Activated naive CD8-positive, alpha-beta T cell treated with anti-CD3 and anti-CD28 coated beads, Interleukin-2, amount 50 U/mL, for 16 hours (primary cell): Measurements from ENCODE around the gene CAMTA1.

Source experiments
- DNase-seq: peaks from one replicate; pipeline ENCODE4 v3.0.0-alpha.2; 2020; ENCODE audit warnings: low read depth, low spot score

Gene CAMTA1

DNA sequence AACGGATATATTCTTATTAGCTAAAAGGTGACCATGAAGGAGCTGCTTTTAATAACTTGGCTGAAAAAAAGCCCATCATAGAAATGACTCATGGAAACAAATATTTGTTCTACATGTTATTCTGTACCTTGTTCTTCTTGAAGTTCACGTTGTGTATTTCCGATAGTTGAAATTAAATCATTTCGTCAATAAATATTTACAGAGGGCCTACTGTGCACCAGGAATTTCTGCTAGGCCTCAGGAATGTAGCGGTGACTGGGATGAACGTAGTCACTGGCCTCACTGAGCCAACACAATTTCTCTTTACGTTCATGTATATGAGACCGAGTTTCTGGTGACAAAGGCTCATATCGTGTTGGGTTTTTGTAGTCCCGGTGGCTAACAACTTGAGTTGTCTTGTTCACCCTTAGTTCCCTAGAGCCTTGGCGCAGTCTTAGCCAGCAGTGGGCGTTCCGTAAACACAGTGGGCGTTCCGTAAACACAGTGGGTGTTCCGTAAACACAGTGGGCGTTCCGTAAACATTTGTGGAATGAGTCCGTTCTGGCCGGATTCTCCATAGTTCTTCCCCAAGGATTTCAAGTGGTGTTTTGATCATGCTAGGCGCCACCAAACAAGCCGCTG is 932.6 kb downstream of the CAMTA1 start:
- DNase-seq: no peak

GRCh38 chr1:7719468-7720094 is 934.3 kb downstream of the CAMTA1 start:
- DNase-seq: no peak

DNA sequence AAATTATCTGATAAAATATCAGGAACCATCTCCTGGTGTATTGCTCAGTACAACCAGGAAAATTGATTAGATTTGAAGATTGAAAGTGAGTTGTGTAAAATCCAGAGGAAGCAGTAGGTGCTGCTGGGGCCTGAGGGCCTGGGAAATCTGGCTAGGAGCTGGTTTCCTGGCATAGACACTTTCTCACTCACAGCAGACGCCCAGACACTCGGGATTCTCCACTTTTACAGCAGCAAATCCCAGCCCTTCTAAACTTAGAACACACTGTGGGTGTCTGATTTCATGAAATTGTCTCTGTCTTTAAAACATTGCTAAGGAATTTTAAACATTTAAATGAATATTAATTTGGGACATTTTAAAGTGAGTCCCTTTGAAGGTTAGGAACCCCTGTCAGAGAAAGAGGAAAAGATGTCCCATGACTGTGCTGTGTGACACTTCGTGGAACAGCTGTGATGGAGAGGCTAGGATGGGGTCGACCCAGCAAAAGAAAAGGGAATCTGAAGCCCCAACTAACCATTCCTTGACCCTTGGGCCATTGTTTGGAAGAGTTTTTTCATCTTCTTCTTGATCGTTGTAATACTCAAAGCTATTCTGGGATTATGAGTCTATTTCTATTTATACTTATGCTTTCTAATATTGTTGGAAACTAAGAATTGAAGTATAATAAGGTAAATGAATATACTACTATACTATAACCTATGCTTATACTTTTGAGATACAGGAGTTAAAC is 936.9 kb downstream of the CAMTA1 start:
- no peak for DNase-seq

- no peak for DNase-seq
These were observed 937.4 kb downstream of the CAMTA1 start for GRCh38 chr1:7722670-7723012.

DNA sequence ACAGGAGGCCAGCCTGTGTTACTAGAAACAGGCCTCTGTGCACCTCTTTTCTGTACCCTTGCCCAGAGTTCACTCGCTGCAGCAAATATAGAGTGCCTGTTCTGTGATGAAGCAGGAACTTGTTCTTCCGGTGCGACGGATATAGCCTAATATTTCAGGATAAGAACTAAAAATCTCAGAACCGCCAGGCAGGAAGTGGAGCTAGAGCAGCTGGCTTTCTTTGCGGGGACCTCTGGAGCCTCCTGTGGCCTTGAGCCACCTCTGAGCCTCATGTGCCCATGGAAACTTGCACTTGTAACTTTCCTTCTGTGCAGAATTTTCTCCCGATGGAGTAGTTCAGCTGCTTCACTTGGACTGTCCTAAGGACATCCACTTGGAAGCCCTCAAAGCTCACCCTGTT is 941.4 kb downstream of the CAMTA1 start:
- DNase-seq: no peak

GRCh38 chr1:7727809-7728471 is 942.7 kb downstream of the CAMTA1 start:
- DNase-seq: no peak

GRCh38 chr1:7729761-7730160 is 944.5 kb downstream of the CAMTA1 start:
- no peak for DNase-seq

- no peak for DNase-seq
These were observed 947.1 kb downstream of the CAMTA1 start for GRCh38 chr1:7732331-7732730.

GRCh38 chr1:7733276-7733675 is 948.0 kb downstream of the CAMTA1 start:
- DNase-seq: no peak

DNA sequence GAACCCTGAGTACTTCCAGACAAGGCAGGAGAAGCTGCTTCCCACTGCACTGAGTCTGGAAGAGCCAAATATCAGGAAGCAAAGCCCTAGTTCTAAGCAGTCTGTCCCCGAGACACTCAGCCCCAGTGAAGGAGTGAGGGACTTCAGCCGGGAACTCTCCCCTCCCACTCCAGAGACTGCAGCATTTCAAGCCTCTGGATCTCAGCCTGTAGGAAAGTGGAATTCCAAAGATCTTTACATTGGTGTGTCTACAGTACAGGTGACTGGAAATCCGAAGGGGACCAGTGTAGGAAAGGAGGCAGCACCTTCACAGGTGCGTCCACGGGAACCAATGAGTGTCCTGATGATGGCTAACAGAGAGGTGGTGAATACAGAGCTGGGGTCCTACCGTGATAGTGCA is 952.8 kb downstream of the CAMTA1 start:
- DNase-seq: no peak

DNA sequence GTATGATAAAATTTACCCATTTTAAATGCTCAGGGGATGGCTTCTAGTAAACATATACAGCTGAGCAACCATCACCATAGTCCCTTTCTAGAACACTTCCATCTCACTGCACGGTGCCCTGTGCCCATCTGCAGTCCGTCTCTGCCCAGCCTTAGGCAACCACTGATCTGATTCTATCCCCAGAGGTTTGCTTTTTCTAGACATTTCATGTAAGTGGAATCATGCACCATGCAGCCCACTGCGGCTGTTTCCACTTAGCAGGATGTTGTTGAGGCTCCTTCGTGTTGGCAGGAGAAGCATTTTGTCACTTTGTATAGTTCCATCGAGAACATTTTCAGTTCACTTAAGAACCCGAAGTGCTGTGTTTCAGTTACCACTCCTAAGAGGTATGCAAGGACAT is 958.1 kb downstream of the CAMTA1 start:
- no peak for DNase-seq

- DNase-seq: no peak
These were observed 959.6 kb downstream of the CAMTA1 start for GRCh38 chr1:7744882-7745281.

- DNase-seq: no peak
These were observed 960.5 kb downstream of the CAMTA1 start for GRCh38 chr1:7745783-7746182.

- DNase-seq: no peak
These were observed 962.4 kb downstream of the CAMTA1 start for GRCh38 chr1:7747605-7748004.

- no peak for DNase-seq
These were observed 963.9 kb downstream of the CAMTA1 start for GRCh38 chr1:7749126-7749525.

DNA sequence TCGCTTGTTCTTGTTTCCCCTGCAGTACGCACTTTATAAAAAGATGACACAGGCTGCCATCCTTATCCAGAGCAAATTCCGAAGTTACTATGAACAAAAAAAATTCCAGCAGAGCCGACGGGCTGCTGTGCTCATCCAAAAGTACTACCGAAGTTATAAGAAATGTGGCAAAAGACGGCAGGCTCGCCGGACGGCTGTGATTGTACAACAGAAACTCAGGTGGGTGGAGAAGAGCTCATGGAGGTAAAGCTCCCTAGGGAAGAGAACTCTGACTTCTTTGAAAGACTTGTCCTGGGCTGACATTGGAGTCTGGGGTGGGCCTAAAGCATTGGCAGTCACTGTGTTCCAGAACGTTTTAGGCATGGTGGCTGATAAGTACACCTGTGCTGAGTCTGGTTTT is 965.9 kb downstream of the CAMTA1 start:
- DNase-seq: no peak

DNA sequence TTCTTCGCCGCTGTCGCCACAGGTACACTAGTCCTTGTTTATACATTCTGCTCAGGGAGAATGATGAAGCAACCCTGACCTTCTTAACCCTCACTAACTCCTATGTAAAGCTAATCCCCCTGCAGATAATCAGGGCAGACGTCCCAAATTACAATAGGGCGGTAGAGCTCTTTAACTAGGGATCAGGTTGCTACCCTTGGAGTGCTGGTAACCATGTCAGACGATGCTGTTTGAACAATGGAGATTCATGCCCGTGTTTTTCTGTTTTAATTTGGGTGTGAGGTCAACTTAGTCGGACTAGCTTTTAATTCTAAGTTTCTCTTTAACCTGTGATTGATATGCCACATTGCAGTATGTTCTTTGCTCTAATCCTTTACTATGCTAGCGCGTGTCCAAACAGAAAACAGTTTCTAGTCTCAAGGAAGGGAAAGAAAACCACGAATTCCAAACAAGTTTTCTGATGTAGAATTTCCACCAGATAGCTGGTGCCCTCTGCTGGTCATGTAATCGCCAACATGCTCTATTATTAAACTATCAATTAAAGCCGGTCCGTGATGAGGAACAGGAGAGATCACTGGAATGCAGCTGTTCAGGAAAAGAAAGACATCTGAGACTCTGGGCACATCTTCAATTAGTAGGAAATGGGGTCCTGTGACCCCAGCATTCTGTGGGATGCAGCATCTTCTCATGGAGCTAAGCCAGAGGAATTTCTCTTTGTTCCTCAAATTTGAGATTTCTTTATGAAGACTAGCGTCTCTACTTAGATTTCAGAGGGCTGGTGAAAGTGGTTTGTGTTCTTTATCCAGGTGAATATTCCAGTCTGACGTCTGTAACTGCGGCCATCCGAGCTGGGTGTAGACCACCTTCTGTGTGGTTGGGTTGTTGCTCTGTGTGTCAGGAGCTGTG is 967.5 kb downstream of the CAMTA1 start:
- DNase-seq: no peak

DNA sequence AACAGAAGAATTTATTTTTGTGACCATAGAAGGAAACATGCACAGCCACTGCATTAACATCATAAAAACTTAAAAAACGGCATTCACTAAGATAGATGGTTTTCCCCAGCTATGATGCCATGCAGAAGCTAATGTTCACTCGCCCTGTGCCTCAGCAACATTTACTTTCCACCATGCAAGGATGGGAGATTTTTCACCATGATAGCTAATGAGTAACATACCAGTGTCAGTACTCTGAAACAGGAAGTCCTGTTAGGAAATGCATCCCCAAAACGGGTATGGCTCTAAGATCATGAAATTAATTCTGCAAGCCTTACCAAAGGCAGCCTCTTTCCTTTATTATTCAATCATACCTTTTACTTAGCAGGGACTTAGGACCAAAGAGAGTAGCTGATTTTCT is 968.4 kb downstream of the CAMTA1 start:
- DNase-seq: no peak

DNA sequence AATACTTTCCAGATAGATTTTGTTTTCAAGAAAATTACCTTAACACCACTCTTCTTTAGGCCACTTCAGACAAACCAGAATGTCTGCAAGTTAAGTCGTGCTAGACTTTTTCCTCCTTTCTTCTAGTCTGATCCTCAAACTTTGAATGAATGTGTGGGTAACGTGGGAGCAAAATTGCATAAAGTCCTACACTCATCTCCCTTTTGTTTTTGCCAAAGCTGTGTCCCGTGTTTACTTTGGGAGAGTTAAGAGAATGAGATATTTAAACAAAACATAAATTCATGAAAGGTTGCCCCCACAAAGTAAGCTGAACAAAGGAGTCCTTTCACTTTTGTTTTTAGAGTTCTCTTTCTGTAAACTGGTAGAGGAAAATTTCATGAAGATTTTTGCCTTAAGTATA is 969.0 kb downstream of the CAMTA1 start:
- DNase-seq: no peak

DNA sequence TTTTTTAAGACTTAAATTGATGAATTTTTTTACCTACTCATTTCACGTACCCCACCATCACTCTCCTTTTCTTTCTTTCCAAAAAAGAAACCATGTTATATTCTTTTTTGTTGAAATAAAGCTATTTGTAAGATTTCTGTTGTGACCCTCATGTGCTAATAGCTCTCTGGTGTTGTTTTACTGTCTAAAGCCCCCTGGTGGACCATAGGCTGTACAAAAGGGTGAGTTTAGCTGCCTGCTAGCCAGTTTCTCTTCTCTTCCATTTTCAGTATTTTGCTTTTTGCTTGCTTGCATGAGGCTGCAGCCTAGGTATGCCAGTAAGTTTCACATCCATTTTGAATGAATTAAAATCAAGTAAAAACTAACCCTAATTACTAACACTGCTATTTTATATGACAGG is 970.2 kb downstream of the CAMTA1 start:
- no peak for DNase-seq

DNA sequence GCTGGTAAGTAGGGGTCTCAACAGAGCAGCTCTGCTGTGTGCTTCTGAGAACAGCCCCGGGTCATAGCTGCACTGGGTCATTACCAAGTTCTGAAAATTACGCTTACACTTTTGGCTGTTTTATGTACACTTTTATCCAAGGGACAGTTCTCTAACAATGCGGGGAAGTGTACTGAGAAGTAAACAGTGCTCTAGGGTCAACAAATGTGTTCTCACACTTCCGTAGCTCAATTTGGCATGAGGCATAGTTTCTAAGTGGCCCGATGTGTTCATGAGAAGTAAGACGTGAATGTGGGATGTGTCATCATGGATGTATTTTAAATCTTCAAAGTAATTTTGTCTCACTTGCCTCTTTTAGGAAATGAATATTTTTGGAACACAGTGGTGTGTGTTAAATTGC is 975.0 kb downstream of the CAMTA1 start:
- DNase-seq: no peak

DNA sequence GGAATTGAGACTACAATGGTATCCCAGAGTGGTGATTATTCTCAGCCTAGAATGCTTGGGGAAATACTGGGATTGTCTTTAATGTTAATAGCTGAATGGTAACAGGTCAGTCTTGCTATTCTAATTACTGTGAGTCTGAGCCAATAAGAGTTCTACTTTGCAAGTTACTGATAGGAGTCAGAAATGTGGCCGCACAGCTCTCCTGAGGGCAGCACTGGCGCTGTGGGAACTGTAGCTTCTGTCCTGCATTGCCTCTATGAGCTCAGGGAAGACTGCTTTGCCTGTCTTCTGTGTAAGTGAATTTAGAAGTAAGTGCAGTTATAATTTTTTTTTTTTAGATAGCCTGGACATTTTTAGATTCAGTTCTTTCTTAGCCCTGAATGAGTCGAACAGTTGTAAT is 975.8 kb downstream of the CAMTA1 start:
- DNase-seq: no peak
